Measurements from ENCODE around the gene RNU1-4. TPM values are rescaled to one million over a fixed set of nuclear protein-coding genes. Genes with fewer than 3 reads are reported as not detected.
"Not testable (repeated sequence)": the region's sequence is repeated elsewhere in the genome, so short reads cannot be mapped to it uniquely, and the experiment has no call there.

Gene RNU1-4
- total and polyA plus RNA-seq, 10 of the 15 experiments (the other 5 are each of a cell fraction or from before 2014, with no cell fraction given): under 0.01 to 20,946 (median 4.7) TPM; not detected in 2

DNA sequence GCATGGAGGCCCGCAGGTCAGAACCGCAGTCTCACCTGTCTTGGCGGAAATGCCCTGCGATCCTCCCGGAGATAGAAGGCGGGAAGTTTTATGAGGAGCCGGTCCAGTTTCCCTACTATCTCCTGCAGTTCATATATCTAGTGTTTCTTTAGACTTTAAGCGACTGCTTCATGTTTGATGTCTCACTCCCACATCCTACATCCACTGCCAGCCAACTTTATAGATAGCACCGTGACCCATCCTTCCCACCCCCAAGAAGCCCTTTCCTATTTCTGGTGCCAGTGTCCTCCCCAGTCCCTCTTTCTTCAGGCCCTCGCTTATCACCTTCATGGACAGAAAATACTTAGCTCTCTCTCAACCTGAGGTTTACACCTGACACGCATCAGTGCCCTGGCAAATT lies 914 bp downstream of the RNU1-4 start:
- WGBS (ENCODE audit: insufficient coverage, insufficient replicate concordance, low lambda C conversion rate, missing lambda C conversion rate): no CpG with 5 or more reads among the region's 11 CpGs
- H4K20me1 ChIP-seq (ENCODE audit: control insufficient read depth, insufficient read depth); FAIRE-seq; in situ Hi-C loops (cut with MboI); H3K4me2 ChIP-seq (ENCODE audit: control insufficient read depth, insufficient read depth); DNase-seq (ENCODE audit: low read depth, low spot score); H3K27me3 ChIP-seq (replicated peaks in 1 of 2; ENCODE audit: control insufficient read depth in 2 of 2, insufficient read depth in 2 of 2, low read length in 1 of 2); H3K9me3 ChIP-seq (replicated peaks; ENCODE audit: control insufficient read depth, insufficient read depth, low read length); ATAC-seq; H3K4me1 ChIP-seq (ENCODE audit: control insufficient read depth, insufficient read depth, low read length); RAD21 ChIA-PET (ENCODE audit: unreplicated experiment); H3K79me2 ChIP-seq (ENCODE audit: control insufficient read depth, insufficient read depth, low read length); SMC1A ChIA-PET (ENCODE audit: uncharacterized antibody, unreplicated experiment); H3K27ac ChIP-seq (ENCODE audit: control insufficient read depth, insufficient read depth); H3K9ac ChIP-seq (ENCODE audit: control insufficient read depth, insufficient read depth, low read length); H3K36me3 ChIP-seq (ENCODE audit: control insufficient read depth in 2 of 2, insufficient read depth in 2 of 2, low read length in 1 of 2); BruUV-seq (replicated peaks); POLR2A ChIA-PET; CTCF ChIA-PET; H2AFZ ChIP-seq (ENCODE audit: control insufficient read depth, low read depth, low read length); intact Hi-C loops (cut with micrococcal nuclease; ENCODE audit: unreplicated experiment); H3K4me3 ChIP-seq: not testable (repeated sequence)

DNA sequence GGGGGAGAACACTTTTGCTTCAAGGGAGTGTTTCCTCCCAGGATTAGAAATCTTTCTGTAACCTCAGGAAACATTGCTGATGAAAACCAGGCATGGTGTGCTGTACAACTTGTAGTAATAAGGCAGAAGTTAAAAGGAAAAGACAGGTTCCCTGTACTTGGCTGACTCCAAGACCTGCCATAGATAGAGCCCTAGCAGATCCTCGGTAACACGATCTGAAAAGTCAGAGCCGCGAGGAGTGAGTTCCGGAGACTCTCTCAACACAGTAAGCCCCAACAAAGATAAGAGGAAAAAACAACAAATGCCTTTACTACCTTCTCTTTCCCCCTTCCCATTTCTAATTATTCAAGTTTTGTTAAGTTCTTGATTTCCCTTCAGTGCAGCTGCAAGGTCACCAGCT lies 7.3 kb downstream of the RNU1-4 start:
- in situ Hi-C loops (cut with MboI); H3K36me3 ChIP-seq (ENCODE audit: control insufficient read depth in 2 of 2, insufficient read depth in 2 of 2, low read length in 1 of 2); H3K27me3 ChIP-seq (replicated peaks in 1 of 2; ENCODE audit: control insufficient read depth in 2 of 2, insufficient read depth in 2 of 2, low read length in 1 of 2); POLR2A ChIA-PET; H3K4me2 ChIP-seq (ENCODE audit: control insufficient read depth, insufficient read depth); intact Hi-C loops (cut with micrococcal nuclease; ENCODE audit: unreplicated experiment); H3K27ac ChIP-seq (ENCODE audit: control insufficient read depth, insufficient read depth); H3K79me2 ChIP-seq (ENCODE audit: control insufficient read depth, insufficient read depth, low read length); DNase-seq (ENCODE audit: low read depth, low spot score); H3K4me1 ChIP-seq (ENCODE audit: control insufficient read depth, insufficient read depth, low read length); FAIRE-seq; H2AFZ ChIP-seq (ENCODE audit: control insufficient read depth, low read depth, low read length); CTCF ChIA-PET; H3K9ac ChIP-seq (ENCODE audit: control insufficient read depth, insufficient read depth, low read length); H3K9me3 ChIP-seq (replicated peaks; ENCODE audit: control insufficient read depth, insufficient read depth, low read length); ATAC-seq; RAD21 ChIA-PET (ENCODE audit: unreplicated experiment); SMC1A ChIA-PET (ENCODE audit: uncharacterized antibody, unreplicated experiment); H3K4me3 ChIP-seq; H4K20me1 ChIP-seq (ENCODE audit: control insufficient read depth, insufficient read depth); BruUV-seq (replicated peaks): not testable (repeated sequence)
- WGBS (ENCODE audit: insufficient coverage, insufficient replicate concordance, low lambda C conversion rate, missing lambda C conversion rate): 93% methylated on average over 2 of the region's 5 CpGs

DNA sequence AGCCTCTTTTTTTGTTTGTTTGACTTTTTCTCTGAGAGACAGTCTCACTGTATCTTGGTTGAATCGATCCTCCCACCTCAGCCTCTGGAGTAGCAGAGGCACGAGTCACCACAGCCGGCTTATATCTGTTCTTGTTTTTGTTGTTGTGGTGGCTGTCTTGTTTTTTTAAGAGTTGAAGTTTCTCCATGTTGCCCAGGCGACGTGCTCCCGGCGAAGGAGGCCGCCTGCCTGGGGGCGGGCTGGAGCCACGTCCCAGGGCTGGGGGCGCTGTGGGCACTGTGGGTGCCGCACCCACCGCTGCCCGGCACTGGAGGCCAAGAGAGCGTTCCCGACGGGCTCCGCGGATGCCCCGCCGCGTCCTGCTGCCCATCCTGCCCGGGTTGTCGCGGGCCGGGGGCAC lies 8.4 kb downstream of the RNU1-4 start:
- H3K27me3 ChIP-seq (replicated peaks in 1 of 2; ENCODE audit: control insufficient read depth in 2 of 2, insufficient read depth in 2 of 2, low read length in 1 of 2); H2AFZ ChIP-seq (ENCODE audit: control insufficient read depth, low read depth, low read length); H3K79me2 ChIP-seq (ENCODE audit: control insufficient read depth, insufficient read depth, low read length); H3K4me2 ChIP-seq (ENCODE audit: control insufficient read depth, insufficient read depth); POLR2A ChIA-PET; SMC1A ChIA-PET (ENCODE audit: uncharacterized antibody, unreplicated experiment); intact Hi-C loops (cut with micrococcal nuclease; ENCODE audit: unreplicated experiment); H3K9me3 ChIP-seq (replicated peaks; ENCODE audit: control insufficient read depth, insufficient read depth, low read length); H3K27ac ChIP-seq (ENCODE audit: control insufficient read depth, insufficient read depth); ATAC-seq; H3K9ac ChIP-seq (ENCODE audit: control insufficient read depth, insufficient read depth, low read length); RAD21 ChIA-PET (ENCODE audit: unreplicated experiment); H4K20me1 ChIP-seq (ENCODE audit: control insufficient read depth, insufficient read depth); H3K4me3 ChIP-seq; FAIRE-seq; in situ Hi-C loops (cut with MboI); H3K36me3 ChIP-seq (ENCODE audit: control insufficient read depth in 2 of 2, insufficient read depth in 2 of 2, low read length in 1 of 2); H3K4me1 ChIP-seq (ENCODE audit: control insufficient read depth, insufficient read depth, low read length); BruUV-seq (replicated peaks); DNase-seq (ENCODE audit: low read depth, low spot score); CTCF ChIA-PET: not testable (repeated sequence)
- WGBS (ENCODE audit: insufficient coverage, insufficient replicate concordance, low lambda C conversion rate, missing lambda C conversion rate): 47% methylated on average over 9 of the region's 26 CpGs

DNA sequence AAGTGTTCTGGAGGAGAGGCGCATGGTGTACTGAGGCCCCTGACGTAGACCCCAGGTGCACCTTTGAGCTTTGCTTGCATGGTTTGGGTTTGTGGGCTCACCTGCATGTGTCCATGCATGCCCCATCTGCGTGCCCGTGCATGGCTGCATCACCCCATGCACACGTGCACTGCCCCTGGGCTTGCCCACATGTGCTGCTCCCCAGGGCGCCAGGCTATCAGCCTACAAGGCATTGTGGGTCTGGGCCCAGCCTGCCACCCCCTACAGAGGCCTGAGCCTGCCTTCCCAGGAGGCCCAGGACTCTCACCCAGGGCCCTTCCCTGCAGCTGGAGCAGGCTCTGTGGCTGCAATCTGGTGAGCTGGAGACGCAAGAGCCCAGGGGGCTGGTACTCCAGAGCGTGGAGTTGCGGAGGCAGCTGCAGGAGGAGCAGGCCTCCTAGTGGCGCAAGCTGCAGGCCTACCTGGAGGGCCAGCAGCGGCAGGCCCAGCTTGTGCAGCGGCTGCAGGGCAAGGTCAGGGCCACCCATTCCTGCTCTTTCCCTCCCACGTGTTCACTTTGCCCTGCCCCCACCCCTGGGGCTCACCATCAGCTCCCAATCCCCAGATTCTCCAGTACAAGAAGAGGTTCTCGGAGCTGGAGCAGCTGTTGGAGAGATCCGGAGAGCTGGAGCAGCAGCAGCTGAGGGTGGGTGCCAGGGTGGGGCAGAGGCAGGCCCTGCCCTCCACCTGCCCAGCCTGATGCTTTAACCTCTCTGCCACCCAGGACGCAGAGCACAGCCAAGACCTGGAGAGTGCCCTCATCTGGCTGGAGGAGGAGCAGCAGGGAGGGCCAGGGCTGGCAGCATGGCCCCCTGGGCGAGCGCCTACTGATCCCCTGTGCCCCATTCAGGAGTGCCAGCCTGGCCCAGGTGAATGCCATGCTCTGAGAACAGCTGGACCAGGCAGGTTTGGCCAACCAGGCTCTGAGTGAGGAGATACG lies 9.9 kb downstream of the RNU1-4 start:
- H3K4me3 ChIP-seq; H3K9me3 ChIP-seq (replicated peaks; ENCODE audit: control insufficient read depth, insufficient read depth, low read length); intact Hi-C loops (cut with micrococcal nuclease; ENCODE audit: unreplicated experiment); H3K4me1 ChIP-seq (ENCODE audit: control insufficient read depth, insufficient read depth, low read length); SMC1A ChIA-PET (ENCODE audit: uncharacterized antibody, unreplicated experiment); H3K27me3 ChIP-seq (replicated peaks in 1 of 2; ENCODE audit: control insufficient read depth in 2 of 2, insufficient read depth in 2 of 2, low read length in 1 of 2); RAD21 ChIA-PET (ENCODE audit: unreplicated experiment); in situ Hi-C loops (cut with MboI); FAIRE-seq; H3K79me2 ChIP-seq (ENCODE audit: control insufficient read depth, insufficient read depth, low read length); H3K36me3 ChIP-seq (ENCODE audit: control insufficient read depth in 2 of 2, insufficient read depth in 2 of 2, low read length in 1 of 2); H3K9ac ChIP-seq (ENCODE audit: control insufficient read depth, insufficient read depth, low read length); H3K27ac ChIP-seq (ENCODE audit: control insufficient read depth, insufficient read depth); H2AFZ ChIP-seq (ENCODE audit: control insufficient read depth, low read depth, low read length); H4K20me1 ChIP-seq (ENCODE audit: control insufficient read depth, insufficient read depth); DNase-seq (ENCODE audit: low read depth, low spot score); POLR2A ChIA-PET; CTCF ChIA-PET; H3K4me2 ChIP-seq (ENCODE audit: control insufficient read depth, insufficient read depth); BruUV-seq (replicated peaks): not testable (repeated sequence)
- WGBS (ENCODE audit: insufficient coverage, insufficient replicate concordance, low lambda C conversion rate, missing lambda C conversion rate): 13% methylated on average over 5 of the region's 19 CpGs
- ATAC-seq: peak; percentile 96
